HG02588 (cell line): ENCODE results near the gene PRR19.
A peak's percentile ranks its signal among the peaks of the same experiment; 100 is the strongest.

Source experiments
- ATAC-seq: cut with Tn5 transposase; IDR thresholded peaks from one replicate; pipeline ENCODE4 v1.9.1; 2021; ENCODE audit warnings: mild to moderate bottlenecking, moderate library complexity; ENCODE audit not compliant: unreplicated experiment

The PRR19 gene

GRCh38 chr19:42283188-42284065, 18.5 kb upstream of the PRR19 start:
- peak; percentile 43 for ATAC-seq

- ATAC-seq: peak; percentile 32
Observed at GRCh38 chr19:42284066-42284501, 17.8 kb upstream of the PRR19 start.

GRCh38 chr19:42284591-42285341, 17.2 kb upstream of the PRR19 start:
- no peak for ATAC-seq

GRCh38 chr19:42285541-42285941, 16.4 kb upstream of the PRR19 start:
- ATAC-seq: no peak

GRCh38 chr19:42285988-42286348, 16.0 kb upstream of the PRR19 start:
- ATAC-seq: no peak

GRCh38 chr19:42286349-42287016, 15.4 kb upstream of the PRR19 start:
- ATAC-seq: no peak

GRCh38 chr19:42287017-42287826, 14.7 kb upstream of the PRR19 start:
- ATAC-seq: no peak

- no peak for ATAC-seq
Observed at GRCh38 chr19:42287827-42288107, 14.2 kb upstream of the PRR19 start.

- ATAC-seq: no peak
Observed at GRCh38 chr19:42288387-42288786, 13.5 kb upstream of the PRR19 start.

- no peak for ATAC-seq
Observed at GRCh38 chr19:42288881-42289555, 12.9 kb upstream of the PRR19 start.

GRCh38 chr19:42289556-42290041, 12.3 kb upstream of the PRR19 start:
- ATAC-seq: no peak

GRCh38 chr19:42290136-42290522, 11.8 kb upstream of the PRR19 start:
- ATAC-seq: no peak

- no peak for ATAC-seq
Observed at GRCh38 chr19:42290523-42291434, 11.2 kb upstream of the PRR19 start.

- no peak for ATAC-seq
Observed at GRCh38 chr19:42291435-42291810, 10.5 kb upstream of the PRR19 start.

GRCh38 chr19:42292042-42292960, 9.6 kb upstream of the PRR19 start:
- no peak for ATAC-seq

- no peak for ATAC-seq
Observed at GRCh38 chr19:42292963-42293362, 9.0 kb upstream of the PRR19 start.

GRCh38 chr19:42293540-42293939, 8.4 kb upstream of the PRR19 start:
- no peak for ATAC-seq

- no peak for ATAC-seq
Observed at GRCh38 chr19:42293948-42294347, 8.0 kb upstream of the PRR19 start.
